Putamen (tissue), 1 donor: ENCODE results near the gene BTN3A1.
A peak's percentile ranks its signal among the peaks of the same experiment; 100 is the strongest.
"Not testable (repeated sequence)": the region's sequence is repeated elsewhere in the genome, so short reads cannot be mapped to it uniquely, and the experiment has no call there.

Experiments
- DNase-seq: peaks from one replicate; pipeline ENCODE4 v3.0.0-alpha.2; 2016; ENCODE audit warnings: low spot score

BTN3A1 gene

GRCh38 chr6:26415036-26415614 is 13.1 kb downstream of the BTN3A1 start:
- no peak for DNase-seq

- no peak for DNase-seq
Measured at GRCh38 chr6:26415791-26416190, 13.7 kb downstream of the BTN3A1 start.

- DNase-seq = no peak
Measured at GRCh38 chr6:26416288-26416687, 14.2 kb downstream of the BTN3A1 start.

- not testable (repeated sequence) for DNase-seq
Measured at GRCh38 chr6:26418077-26418476, 16.0 kb downstream of the BTN3A1 start.

- not testable (repeated sequence) for DNase-seq
Measured at GRCh38 chr6:26418795-26419194, 16.7 kb downstream of the BTN3A1 start.

GRCh38 chr6:26420688-26421171 is 18.7 kb downstream of the BTN3A1 start:
- no peak for DNase-seq

GRCh38 chr6:26421259-26422144 is 19.4 kb downstream of the BTN3A1 start:
- DNase-seq = peak; percentile 83

GRCh38 chr6:26422329-26422728 is 20.3 kb downstream of the BTN3A1 start:
- DNase-seq = no peak

GRCh38 chr6:26426691-26427450 is 24.8 kb downstream of the BTN3A1 start:
- DNase-seq = no peak

- no peak for DNase-seq
Measured at GRCh38 chr6:26427451-26427809, 25.4 kb downstream of the BTN3A1 start.

- DNase-seq = no peak
Measured at GRCh38 chr6:26428206-26428605, 26.1 kb downstream of the BTN3A1 start.

- no peak for DNase-seq
Measured at GRCh38 chr6:26430787-26431186, 28.7 kb downstream of the BTN3A1 start.

GRCh38 chr6:26431258-26432172 is 29.4 kb downstream of the BTN3A1 start:
- no peak for DNase-seq

GRCh38 chr6:26432627-26433201 is 30.6 kb downstream of the BTN3A1 start:
- no peak for DNase-seq

GRCh38 chr6:26433680-26434079 is 31.6 kb downstream of the BTN3A1 start:
- DNase-seq = not testable (repeated sequence)

GRCh38 chr6:26436018-26436417 is 33.9 kb downstream of the BTN3A1 start:
- no peak for DNase-seq

GRCh38 chr6:26437550-26437949 is 35.5 kb downstream of the BTN3A1 start:
- DNase-seq = no peak

GRCh38 chr6:26438000-26438399 is 35.9 kb downstream of the BTN3A1 start:
- no peak for DNase-seq

- DNase-seq = no peak
Measured at GRCh38 chr6:26439151-26440125, 37.4 kb downstream of the BTN3A1 start.

- no peak for DNase-seq
Measured at GRCh38 chr6:26440977-26441358, 38.9 kb downstream of the BTN3A1 start.
